ENCODE measurements around the gene HLA-F.

The HLA-F gene

GRCh38 chr6:29744621-29745020 lies 21.4 kb downstream of the HLA-F start:
- DNase-seq (ENCODE audit: low read depth, low spot score) = no peak
- no peak overlapping the region for H3K9ac ChIP-seq (ENCODE audit: insufficient read length)
- TF ChIP-seq POLR2AphosphoS5 (IDR thresholded peaks at IDR 0.05; ENCODE audit: borderline replicate concordance, low read depth, low read length) (no peak), FOXP2 (optimal IDR thresholded peaks at IDR 0.05; ENCODE audit: control extremely low read depth, extremely low read length, insufficient read depth) (no peak), EZH2 (IDR thresholded peaks at IDR 0.05) (no peak)

GRCh38 chr6:29745386-29745785 lies 22.2 kb downstream of the HLA-F start:
- H3K4me3 ChIP-seq = no peak overlapping the region
- no peak overlapping the region for H3K9ac ChIP-seq (ENCODE audit: insufficient read length)
- H3K36me3 ChIP-seq (ENCODE audit: insufficient read depth, low read length) = no peaks in the 10 kb centered on the region
- no peaks in the 10 kb centered on the region for H3K9me3 ChIP-seq (ENCODE audit: low read depth, low read length)
- H3K27ac ChIP-seq = no peak overlapping the region
- TF ChIP-seq POLR2AphosphoS5 (IDR thresholded peaks at IDR 0.05; ENCODE audit: borderline replicate concordance, low read depth, low read length) = no peak
- TF ChIP-seq EZH2 (IDR thresholded peaks at IDR 0.05) = no peak
- no peak for TF ChIP-seq FOXP2 (optimal IDR thresholded peaks at IDR 0.05; ENCODE audit: control extremely low read depth, extremely low read length, insufficient read depth)
- no peak for DNase-seq (ENCODE audit: low read depth, low spot score)

More at GRCh38 chr6:29744621-29745020, 21.4 kb downstream of the HLA-F start:
- Histone ChIP-seq H3K27ac (no peak overlapping the region), H3K4me3 (no peak overlapping the region), H3K36me3 (ENCODE audit: insufficient read depth, low read length) (no peaks in the 10 kb centered on the region), H3K9me3 (ENCODE audit: low read depth, low read length) (no peaks in the 10 kb centered on the region)

- Histone ChIP-seq H3K27ac (no peak overlapping the region), H3K4me3 (no peak overlapping the region), H3K9me3 (ENCODE audit: low read depth, low read length) (no peaks in the 10 kb centered on the region), H3K36me3 (ENCODE audit: insufficient read depth, low read length) (no peaks in the 10 kb centered on the region), H3K9ac (ENCODE audit: insufficient read length) (no peak overlapping the region)
- no peak for TF ChIP-seq FOXP2 (optimal IDR thresholded peaks at IDR 0.05; ENCODE audit: control extremely low read depth, extremely low read length, insufficient read depth)
- TF ChIP-seq EZH2 (IDR thresholded peaks at IDR 0.05) = no peak
- no peak for TF ChIP-seq POLR2AphosphoS5 (IDR thresholded peaks at IDR 0.05; ENCODE audit: borderline replicate concordance, low read depth, low read length)
- DNase-seq (ENCODE audit: low read depth, low spot score) = no peak
Observed at GRCh38 chr6:29745855-29746449, 22.7 kb downstream of the HLA-F start.

- H3K9ac ChIP-seq (ENCODE audit: insufficient read length) = no peak overlapping the region
- no peaks in the 10 kb centered on the region for H3K36me3 ChIP-seq (ENCODE audit: insufficient read depth, low read length)
- DNase-seq (ENCODE audit: low read depth, low spot score) = no peak
- no peaks in the 10 kb centered on the region for H3K9me3 ChIP-seq (ENCODE audit: low read depth, low read length)
- TF ChIP-seq POLR2AphosphoS5 (IDR thresholded peaks at IDR 0.05; ENCODE audit: borderline replicate concordance, low read depth, low read length) (no peak), FOXP2 (optimal IDR thresholded peaks at IDR 0.05; ENCODE audit: control extremely low read depth, extremely low read length, insufficient read depth) (no peak), EZH2 (IDR thresholded peaks at IDR 0.05) (no peak)
- no peak overlapping the region for H3K27ac ChIP-seq
- H3K4me3 ChIP-seq = no peak overlapping the region
Observed at GRCh38 chr6:29746846-29747687, 23.8 kb downstream of the HLA-F start.

GRCh38 chr6:29747688-29748250 lies 24.5 kb downstream of the HLA-F start:
- TF ChIP-seq FOXP2 (optimal IDR thresholded peaks at IDR 0.05; ENCODE audit: control extremely low read depth, extremely low read length, insufficient read depth) = no peak
- TF ChIP-seq EZH2 (IDR thresholded peaks at IDR 0.05) = no peak
- TF ChIP-seq POLR2AphosphoS5 (IDR thresholded peaks at IDR 0.05; ENCODE audit: borderline replicate concordance, low read depth, low read length) = no peak
- no peaks in the 10 kb centered on the region for H3K9me3 ChIP-seq (ENCODE audit: low read depth, low read length)
- H3K36me3 ChIP-seq (ENCODE audit: insufficient read depth, low read length) = no peaks in the 10 kb centered on the region
- no peak for DNase-seq (ENCODE audit: low read depth, low spot score)
- peak overlapping the region; percentile 86 for H3K4me3 ChIP-seq
- H3K9ac ChIP-seq (ENCODE audit: insufficient read length) = no peak overlapping the region
- no peak overlapping the region for H3K27ac ChIP-seq

- H3K27ac ChIP-seq = no peak overlapping the region
- DNase-seq (ENCODE audit: low read depth, low spot score) = no peak
- TF ChIP-seq POLR2AphosphoS5 (IDR thresholded peaks at IDR 0.05; ENCODE audit: borderline replicate concordance, low read depth, low read length) = no peak; the same call in 1 of the 2 replicates
- TF ChIP-seq EZH2 (IDR thresholded peaks at IDR 0.05) = no peak
- no peak for TF ChIP-seq FOXP2 (optimal IDR thresholded peaks at IDR 0.05; ENCODE audit: control extremely low read depth, extremely low read length, insufficient read depth)
- peak overlapping the region; percentile 86 for H3K4me3 ChIP-seq
- H3K9me3 ChIP-seq (ENCODE audit: low read depth, low read length) = no peaks in the 10 kb centered on the region
- H3K9ac ChIP-seq (ENCODE audit: insufficient read length) = no peak overlapping the region
- no peaks in the 10 kb centered on the region for H3K36me3 ChIP-seq (ENCODE audit: insufficient read depth, low read length)
Observed at GRCh38 chr6:29748391-29749307, 25.4 kb downstream of the HLA-F start.

- H3K36me3 ChIP-seq (ENCODE audit: insufficient read depth, low read length) = no peaks in the 10 kb centered on the region
- H3K9ac ChIP-seq (ENCODE audit: insufficient read length) = no peak overlapping the region
- H3K9me3 ChIP-seq (ENCODE audit: low read depth, low read length) = no peaks in the 10 kb centered on the region
- no peak overlapping the region for H3K27ac ChIP-seq
- H3K4me3 ChIP-seq = peak overlapping the region; percentile 86
- DNase-seq (ENCODE audit: low read depth, low spot score) = no peak
- no peak for TF ChIP-seq FOXP2 (optimal IDR thresholded peaks at IDR 0.05; ENCODE audit: control extremely low read depth, extremely low read length, insufficient read depth)
- no peak for TF ChIP-seq POLR2AphosphoS5 (IDR thresholded peaks at IDR 0.05; ENCODE audit: borderline replicate concordance, low read depth, low read length)
- TF ChIP-seq EZH2 (IDR thresholded peaks at IDR 0.05) = no peak
Observed at GRCh38 chr6:29749308-29749662, 26.1 kb downstream of the HLA-F start.

Measured in SK-N-MC (cell line).